ENCODE measurements around the gene SEMA4D.

GRCh38 chr9:89436963-89437625, 60.8 kb downstream of the SEMA4D start:
- no peak for TF ChIP-seq CTCF (IDR thresholded peaks at IDR 0.05)
- TF ChIP-seq POLR2A (IDR thresholded peaks at IDR 0.05) = no peak
